ENCODE measurements around the gene TMEM9.

TMEM9 gene

DNA sequence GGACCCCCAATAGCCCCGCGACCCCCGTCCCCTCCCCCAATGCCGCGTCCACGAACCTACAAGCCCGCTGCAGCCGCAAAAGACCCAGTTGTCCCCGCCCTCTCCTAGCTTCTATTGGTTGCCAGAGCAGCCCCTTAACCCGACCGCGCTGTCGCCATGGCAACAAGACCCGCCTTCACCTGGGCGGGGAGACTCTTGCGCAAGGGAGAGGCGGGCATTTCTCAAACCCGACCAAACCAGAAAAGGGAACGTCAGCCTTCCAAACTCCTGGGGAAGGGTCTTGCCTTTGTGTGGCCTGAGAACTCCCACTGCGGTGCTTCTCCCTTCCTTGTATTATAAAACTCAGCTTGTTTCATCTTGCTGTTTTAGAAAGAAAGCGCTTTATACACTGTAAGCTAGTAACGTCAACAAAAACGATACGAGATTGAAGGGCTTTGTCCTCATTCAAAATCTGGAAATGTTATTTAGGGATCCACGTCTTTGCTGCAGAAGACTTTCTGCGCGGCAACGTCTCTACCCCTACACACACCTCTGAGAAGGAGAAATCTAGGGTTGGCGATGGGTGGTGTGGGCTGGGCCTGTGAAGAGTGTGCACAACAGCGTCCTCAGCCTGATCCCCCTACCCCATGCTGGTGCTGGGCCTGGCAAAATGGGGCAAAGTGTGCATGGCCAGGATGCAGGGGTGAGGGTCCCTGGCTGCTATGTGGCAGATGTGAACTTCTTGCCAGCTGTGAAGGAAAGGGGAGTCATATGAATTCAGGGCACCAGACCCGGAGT lies at the start of gene TMEM9:
Gene TMEM9 (minus strand): TSS at position 86 of the 777 bp plus-strand sequence. CDS start 551 bp downstream, outside the sequence.
- DNase-seq = peak; percentile 85

GRCh38 chr1:201198598-201198997 lies 44.3 kb upstream of the TMEM9 start:
- no peak for DNase-seq

DNA sequence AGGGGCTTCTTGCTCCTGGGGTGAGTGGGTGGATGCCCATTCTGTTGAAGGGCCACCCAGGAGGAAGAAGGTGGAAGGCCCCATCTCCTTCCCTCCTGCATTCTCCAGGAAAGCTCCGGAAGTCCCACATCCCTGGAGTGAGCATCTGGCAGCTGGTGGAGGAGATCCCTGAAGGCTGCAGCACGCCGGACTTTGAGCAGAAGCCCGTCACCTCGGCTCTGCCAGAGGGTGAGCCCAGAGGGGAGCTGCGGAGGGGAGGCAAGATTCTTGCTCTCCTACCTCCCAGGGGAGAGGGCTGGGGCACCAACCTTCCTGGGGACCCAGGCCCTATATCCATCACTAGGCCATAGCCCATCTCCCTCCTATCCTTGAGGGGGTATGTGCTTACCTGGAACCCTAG lies 39.8 kb upstream of the TMEM9 start:
- DNase-seq = no peak

DNA sequence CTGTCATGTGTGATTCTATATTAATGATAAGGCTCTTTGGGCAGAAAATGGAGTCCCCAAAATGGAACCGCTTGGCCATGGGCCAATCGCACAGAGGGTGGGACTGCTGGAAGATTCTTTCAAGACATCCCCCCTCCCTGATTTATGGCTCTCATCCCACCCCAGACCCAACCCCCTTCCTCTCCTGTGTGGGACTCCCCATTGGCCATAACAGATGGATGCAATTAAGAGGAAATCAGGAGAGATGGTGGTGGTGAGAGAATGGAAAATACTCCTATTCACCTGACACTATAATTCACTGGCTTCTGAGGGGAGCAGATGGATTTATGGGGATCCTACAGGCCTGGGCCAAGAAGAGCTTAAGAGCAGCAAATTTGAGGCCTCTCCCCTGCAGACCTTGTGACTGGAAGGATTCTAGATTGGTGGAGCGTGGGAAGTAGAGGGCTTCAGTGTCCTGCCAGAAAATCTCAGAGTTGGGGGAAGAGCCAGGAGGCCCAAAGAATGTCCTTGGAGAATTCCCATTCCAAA lies 38.1 kb upstream of the TMEM9 start:
- no peak for DNase-seq

GRCh38 chr1:201191653-201192260 lies 37.5 kb upstream of the TMEM9 start:
- no peak for DNase-seq

GRCh38 chr1:201190624-201191051 lies 36.4 kb upstream of the TMEM9 start, which contains the start of gene IGFN1:
Gene IGFN1 (plus strand): TSS chr1:201190824. CDS start chr1:201193294, 2,470 bp downstream.
- peak; percentile 8 for DNase-seq

DNA sequence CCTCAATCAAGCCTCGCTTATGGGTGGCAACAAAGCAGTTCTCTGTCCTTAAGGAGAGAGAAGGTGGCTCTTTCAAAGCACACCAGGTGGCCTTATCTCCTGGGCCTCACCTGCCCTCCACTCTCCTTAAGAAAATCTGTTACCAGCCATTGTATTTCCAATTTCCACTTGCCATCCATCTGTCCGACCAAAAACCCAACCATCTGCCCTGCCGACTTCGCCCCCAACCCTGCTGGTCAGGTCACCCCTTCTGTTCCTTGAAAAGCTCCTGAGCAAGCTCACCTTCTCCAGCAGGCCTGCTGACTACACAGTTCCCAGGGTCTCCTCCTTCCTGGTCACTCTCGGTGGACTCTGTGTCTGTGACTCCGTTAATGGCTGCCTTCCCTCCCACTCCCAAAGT lies 35.7 kb upstream of the TMEM9 start:
- DNase-seq = no peak

GRCh38 chr1:201189085-201189484 lies 34.8 kb upstream of the TMEM9 start:
- DNase-seq = no peak

GRCh38 chr1:201186192-201186591 lies 31.9 kb upstream of the TMEM9 start:
- DNase-seq = no peak

GRCh38 chr1:201185527-201186128 lies 31.4 kb upstream of the TMEM9 start:
- peak; percentile 4 for DNase-seq

- no peak for DNase-seq
These were observed 30.8 kb upstream of the TMEM9 start for GRCh38 chr1:201185123-201185453.

GRCh38 chr1:201184307-201185122 lies 30.2 kb upstream of the TMEM9 start:
- peak; percentile 5 for DNase-seq

- no peak for DNase-seq
These were observed 29.5 kb upstream of the TMEM9 start for GRCh38 chr1:201183753-201184152.

GRCh38 chr1:201183209-201183608 lies 28.9 kb upstream of the TMEM9 start:
- DNase-seq = peak; percentile 39

GRCh38 chr1:201181726-201182125 lies 27.5 kb upstream of the TMEM9 start:
- DNase-seq = no peak

GRCh38 chr1:201181323-201181722 lies 27.0 kb upstream of the TMEM9 start:
- DNase-seq = no peak

- DNase-seq = no peak
These were observed 26.6 kb upstream of the TMEM9 start for GRCh38 chr1:201180901-201181300.

DNA sequence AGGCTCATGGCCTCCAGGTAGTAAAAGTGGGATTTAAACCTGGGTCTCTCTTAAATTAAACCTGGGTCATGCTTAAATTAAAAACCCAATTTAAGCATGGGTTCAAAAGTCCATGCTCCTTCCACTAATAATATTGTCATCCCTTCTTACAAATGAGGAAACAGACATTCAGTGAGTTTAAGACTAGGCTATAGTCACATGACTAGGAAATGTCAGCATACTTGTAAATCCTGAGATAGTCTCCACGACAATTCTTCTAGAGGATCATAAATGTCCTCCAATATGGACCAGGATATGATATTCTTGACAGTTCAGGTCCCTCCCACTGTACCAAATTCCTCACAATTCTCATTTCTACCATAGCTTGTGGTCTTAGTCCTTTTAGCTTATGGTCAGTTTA lies 25.9 kb upstream of the TMEM9 start:
- no peak for DNase-seq

- DNase-seq = no peak
These were observed 24.4 kb upstream of the TMEM9 start for GRCh38 chr1:201178718-201179117.

- DNase-seq = no peak
These were observed 22.7 kb upstream of the TMEM9 start for GRCh38 chr1:201176940-201177339.

DNA sequence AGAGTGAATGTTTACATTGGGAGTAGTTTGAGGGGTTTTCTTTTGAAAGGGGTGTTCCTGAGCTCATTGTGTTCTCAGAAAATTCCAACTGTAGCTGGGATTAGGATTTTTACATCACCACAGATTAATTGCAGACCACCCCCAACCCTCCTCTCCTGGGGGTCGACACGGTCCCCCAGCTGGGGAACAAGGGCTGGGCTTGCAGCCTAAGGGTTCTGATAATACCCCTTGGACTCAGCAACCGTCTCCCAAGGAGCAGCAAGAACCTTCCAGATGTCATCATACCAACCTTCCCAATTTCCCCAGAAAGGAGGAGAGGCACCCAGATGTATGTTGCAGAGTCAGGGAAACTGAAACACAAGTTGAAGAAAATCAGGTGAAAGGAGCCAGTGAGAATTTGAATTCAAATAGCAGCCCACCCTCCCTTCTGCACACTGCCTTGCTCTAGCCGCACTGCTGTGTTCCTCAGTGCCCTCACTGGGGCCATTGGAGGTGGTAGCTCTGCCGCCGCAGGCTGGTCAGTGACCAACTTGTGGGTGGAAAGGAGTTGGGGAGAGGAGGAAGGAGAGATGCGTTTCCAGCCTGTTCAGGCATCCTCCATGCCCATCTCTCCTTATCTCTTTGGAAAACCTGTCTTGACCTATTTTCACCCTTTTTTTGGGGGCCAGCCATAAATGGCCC lies 21.7 kb upstream of the TMEM9 start:
- DNase-seq = no peak

DNA sequence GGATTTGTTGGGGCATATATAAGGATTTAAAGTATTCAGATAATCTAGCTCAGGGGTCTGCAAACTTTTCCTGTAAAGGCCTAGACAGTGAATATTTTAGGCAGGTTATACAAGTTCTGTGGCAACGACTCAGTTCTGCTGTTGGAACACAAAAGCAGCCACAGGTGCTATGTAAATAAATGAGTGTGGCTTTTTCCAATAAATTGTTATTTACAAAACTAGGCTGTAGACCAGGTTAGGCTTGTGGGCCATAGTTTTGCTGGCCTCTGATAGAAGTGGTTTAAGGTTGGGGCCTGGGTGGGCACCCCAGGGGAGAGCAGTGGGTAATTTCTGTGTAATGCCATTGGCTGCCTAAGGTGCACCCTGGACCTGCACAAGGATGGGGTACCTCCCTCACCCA lies 19.5 kb upstream of the TMEM9 start:
- DNase-seq = no peak
